ENCODE data around the gene CCN5.
"Not testable (repeated sequence)": the region's sequence is repeated elsewhere in the genome, so short reads cannot be mapped to it uniquely, and the experiment has no call there.

Gene CCN5, protein sequence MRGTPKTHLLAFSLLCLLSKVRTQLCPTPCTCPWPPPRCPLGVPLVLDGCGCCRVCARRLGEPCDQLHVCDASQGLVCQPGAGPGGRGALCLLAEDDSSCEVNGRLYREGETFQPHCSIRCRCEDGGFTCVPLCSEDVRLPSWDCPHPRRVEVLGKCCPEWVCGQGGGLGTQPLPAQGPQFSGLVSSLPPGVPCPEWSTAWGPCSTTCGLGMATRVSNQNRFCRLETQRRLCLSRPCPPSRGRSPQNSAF

DNA sequence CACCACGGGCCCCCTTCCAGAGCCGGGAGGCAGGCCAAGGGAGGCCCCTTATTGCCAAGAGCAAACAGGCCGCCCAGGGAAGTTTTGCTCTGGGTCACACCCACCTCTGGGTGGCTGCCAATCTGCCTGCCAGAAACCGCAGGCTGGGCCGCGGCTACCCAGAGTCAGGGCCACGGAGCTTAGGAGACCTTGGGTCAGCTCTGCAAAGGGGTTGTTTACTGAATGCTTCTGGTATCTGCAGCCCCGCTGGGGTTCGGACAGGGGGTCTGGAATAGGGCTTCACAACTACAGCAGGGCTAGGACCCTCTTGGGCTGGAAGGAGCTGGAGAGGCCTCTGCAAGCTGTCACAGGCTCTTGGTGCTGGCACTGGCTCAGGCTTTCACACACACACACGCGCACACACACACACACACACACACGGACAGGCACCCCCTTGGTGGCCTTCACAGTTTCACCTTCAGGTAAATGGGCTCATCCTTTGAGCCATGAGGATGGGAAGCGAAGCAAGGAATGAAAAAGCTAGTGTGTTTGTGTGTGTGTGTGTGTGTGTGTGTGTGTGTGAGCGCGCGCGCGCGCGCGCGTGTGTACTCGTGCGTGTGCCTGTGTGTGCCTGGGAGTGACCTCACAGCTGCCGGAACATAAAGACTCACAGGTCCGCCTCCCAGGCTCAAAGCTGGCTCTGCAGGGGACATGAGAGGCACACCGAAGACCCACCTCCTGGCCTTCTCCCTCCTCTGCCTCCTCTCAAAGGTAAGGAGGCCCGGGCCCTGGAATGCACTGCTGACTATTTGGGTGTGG, at the start of gene CCN5:
CCN5 (plus strand) TSS at position 669 of the 798 bp plus-strand sequence; CDS start at position 691, 22 bp downstream.
- no peak for DNase-seq (ENCODE audit: low read depth in 4 of 4, low spot score in 1 of 4)

DNA sequence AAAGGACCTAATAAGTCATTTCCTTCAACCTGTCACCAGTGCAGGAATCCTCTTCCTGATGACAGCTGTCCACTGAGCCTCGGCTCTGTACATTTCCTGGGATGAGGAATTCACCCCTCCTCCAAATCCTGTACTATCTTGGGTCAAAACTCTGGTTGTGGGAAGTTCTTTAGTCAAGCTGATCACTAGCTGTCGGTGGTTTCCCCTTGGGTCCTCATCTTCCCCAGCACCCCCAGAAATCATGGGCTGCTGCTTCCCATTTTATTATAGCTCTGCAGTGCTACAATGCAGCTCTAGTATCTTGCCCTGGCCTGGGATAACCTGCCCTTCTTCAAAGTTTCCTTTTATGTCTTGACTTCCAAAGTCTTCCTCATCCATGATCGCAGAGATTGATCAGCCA, 49.1 kb upstream of the CCN5 start:
- DNase-seq (ENCODE audit: low read depth in 4 of 4, low spot score in 1 of 4) = no peak

DNA sequence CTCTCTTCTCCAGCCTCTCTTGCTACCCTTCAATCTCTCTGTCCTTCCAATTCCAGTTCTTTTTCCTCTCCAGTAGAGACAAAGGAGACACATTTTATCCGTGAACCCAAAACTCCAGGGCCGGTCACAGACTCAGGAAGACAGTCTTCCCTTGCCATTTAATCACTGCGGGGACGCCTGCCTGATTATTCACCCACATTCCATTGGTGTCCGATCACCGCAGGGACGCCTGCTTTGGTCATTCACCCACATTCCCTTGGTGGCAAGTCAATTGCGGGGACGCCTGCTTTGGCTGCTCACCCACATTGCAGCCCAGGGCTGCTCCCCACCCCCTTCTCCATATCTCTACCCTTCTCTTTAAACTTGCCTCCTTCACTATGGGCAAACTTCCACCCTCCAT, 44.3 kb upstream of the CCN5 start:
- not testable (repeated sequence) for DNase-seq (ENCODE audit: low read depth in 4 of 4, low spot score in 1 of 4)

DNA sequence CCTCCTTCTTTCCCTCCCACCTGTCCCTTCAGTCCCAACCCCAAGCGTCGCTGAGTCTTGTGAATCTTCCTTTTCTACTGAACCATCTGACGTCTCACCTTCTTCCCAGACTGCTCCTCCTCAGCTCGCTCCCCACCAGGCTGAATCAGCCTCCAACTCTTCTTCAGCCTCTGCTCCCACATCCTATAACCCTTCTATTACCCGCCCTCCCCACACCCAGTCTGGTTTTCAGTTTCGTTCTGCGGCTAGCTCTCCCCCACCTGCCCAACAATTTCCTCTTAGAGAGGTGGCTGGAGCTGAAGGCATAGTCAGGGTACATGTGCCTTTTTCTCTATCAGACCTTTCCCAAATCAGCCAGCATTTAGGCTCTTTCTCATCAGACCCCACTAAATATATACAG, 43.6 kb upstream of the CCN5 start:
- peak; percentile 12 to 45 (median 36) for DNase-seq (ENCODE audit: low read depth in 4 of 4, low spot score in 1 of 4)

DNA sequence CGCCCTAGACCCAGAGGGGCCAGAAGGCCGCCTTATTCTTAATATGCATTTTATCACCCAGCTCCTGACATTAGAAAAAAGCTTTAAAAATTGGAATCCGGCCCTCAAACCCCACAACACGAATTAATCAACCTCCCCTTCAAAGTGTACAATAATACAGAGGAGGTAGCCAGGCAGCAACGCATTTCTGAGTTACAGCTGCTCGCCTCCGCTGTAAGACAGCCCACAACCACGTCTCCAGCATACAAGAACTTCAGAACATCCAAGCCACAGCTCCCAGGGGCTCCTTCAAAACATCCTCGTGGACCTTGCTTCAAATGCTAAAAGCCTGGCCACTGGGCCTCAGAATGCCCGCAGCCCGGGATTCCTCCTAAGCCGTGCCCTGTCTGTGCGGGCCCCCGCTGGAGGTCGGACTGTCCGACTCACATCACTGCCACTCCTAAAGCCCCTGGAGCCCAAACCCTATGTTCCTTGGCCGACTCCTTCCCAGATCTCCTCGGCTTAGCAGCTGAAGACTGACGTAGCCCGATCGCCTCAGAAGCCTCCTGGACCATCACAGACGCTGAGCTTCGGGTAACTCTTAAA, 42.8 kb upstream of the CCN5 start:
- not testable (repeated sequence) for DNase-seq (ENCODE audit: low read depth in 4 of 4, low spot score in 1 of 4)

DNA sequence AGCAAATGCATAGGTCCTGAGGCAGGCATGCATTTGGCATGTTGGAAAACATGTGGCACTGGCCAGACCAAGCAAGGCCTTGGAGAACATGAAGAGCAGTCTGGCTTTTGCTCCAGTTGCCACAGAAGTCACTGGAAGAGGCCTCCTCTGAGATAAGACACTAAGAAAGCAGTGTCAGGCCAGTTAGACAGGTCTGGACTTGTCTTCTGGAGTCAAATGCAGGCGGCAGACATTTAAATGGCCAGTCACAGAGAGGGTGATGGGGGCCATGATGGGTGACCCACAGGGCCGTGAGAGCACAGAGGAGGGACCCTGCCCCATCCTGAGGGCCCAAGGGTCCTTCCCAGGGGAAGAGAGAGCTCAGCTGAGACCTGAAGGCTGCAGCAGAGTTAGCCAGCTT, 36.9 kb upstream of the CCN5 start:
- DNase-seq (ENCODE audit: low read depth in 4 of 4, low spot score in 1 of 4) = no peak

DNA sequence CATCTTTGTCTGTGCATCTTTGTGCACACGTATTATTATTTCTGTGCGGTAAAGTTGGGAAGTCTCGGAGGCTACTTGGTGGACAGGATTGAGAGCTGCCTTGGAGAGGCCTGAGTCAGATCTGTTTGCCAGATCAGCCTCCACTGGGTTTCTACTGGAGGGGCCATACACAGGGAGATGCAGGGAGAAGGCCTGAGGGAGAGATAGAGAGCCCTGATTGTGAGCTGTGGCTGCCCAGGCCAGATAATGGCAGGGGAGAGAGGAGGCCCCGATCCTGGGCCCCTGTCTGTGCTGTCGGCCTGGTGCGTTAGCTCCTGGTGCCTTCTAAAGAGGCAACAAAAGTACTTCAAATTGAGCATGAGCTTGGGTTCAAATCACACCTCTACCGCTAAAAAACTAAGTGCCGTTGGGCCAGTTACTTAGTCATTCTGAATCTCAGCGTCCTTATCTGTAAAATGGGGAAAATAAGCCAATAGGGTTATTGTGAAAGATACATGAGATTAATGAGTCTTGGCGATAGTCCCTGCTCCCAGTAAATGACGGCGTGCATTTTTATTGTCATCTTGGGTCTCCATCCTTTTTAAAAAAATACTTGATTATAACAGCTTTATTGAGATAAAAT, 36.1 kb upstream of the CCN5 start:
- no peak for DNase-seq (ENCODE audit: low read depth in 4 of 4, low spot score in 1 of 4)

DNA sequence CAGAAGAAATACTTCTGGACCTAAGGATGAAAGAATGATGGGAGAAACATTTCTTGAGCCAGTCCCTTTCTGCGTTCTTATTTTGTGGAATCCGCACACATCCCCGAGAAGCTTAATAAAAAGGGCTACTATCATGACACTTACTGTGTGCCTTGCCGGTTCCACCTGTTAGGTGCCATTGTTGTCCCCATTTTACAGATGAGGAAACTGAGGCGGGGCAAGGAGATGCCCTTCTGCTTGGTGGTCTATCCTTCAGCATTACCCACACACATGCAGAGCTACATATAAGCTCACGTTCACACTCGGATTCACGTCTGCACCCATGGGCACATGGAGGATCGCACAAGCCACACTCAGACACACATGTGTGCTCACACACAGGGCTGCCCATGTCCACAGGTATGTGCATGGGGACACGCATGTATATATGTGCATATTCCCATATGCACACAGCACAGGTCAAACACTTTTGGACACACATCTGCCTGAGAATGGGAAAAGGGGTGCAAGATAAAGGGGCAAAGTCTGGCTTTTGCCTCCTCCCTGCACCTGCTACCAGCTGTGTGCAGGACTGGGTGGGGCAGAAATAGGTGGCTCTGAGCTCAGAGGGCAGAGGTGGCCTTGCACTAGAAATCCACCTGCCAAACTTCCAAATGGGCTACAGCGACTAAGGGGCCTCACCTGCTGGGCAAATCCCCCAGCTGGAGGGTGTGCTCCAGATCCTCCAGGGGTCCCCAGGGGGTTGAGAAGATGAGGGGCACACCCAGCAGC, 33.2 kb upstream of the CCN5 start:
- DNase-seq (ENCODE audit: low read depth in 4 of 4, low spot score in 1 of 4) = no peak

DNA sequence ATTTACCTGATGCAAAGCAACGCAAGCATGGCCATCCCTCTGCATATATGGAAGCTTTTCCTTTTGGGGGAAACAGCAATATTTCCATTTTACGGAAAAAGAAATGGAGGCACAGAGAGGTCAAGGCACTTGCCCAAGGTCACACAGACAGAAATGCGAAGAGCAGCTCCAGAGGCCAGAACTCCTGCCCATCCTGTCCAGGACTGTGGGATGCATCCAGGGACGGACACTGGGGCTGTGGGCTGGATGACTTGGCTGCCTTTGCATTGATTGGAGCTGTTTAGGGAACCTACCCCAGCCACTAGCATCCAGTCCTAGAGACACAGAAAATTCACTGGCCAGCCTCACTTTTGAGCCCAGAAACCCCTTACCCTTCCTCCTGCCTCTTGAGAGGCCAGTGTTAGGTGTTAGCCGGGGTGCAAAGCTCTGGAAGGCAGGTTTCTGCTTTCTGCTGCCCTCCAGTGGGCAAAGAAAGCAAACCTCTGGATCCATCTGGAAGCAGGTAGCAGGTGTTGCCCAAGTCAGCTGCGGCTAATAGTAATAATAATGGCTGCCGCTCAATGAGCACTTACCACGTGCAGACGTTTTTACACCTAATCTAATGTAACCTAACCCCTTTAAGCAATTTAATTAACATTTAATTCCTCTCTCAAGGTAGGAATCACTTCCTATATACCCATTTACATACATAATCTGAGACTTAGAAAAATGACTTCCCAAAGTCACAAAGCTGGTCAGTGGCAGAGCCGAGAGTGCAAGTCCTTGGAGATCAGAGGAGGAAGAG, 31.7 kb upstream of the CCN5 start:
- peak in 3 of 4 experiments; percentile 28 to 33 (median 30) for DNase-seq (ENCODE audit: low read depth in 4 of 4, low spot score in 1 of 4)

DNA sequence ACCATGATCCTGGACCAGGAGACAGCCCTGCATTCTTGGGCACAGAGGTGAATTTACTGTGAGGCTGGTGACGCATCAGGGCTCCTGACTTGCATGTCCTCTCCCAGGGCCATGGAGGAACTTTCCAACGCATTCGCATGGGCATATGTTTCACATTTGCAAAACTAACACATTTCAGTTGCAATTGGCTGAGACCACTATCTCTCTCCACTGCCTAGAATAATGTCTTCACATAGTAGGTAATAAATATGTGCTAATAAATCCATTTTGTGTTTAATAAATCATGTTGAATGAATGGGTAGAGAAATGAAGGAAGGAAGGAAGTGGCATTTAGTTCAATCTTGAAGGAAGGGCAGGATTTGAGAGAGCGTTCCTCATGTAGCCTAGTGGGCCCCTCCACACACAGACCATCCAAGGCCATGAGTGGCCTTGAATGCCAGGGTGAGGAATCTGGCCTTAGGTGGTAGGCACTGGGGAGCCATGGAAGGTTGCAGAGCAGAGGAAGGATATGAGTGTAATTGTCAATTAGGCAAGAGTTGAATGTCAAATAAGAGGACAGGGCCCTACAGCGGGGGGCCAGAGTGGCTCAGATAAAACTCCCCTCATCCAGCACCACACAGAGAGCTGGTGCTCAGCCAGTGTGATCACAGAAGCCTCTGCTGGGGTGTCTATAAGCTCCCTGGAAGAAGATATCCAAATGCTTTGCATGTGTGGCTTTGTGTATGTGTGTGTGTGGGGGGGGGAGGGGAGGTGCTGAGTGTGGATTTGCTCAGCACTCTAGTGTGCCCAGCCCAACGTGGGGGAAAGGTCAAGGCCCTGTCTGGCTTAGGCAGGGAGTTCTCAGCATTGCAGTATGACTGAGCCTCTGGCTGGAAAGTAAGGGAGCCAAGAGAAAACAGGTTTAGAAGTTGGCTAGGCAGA, 30.9 kb upstream of the CCN5 start:
- no peak for DNase-seq (ENCODE audit: low read depth in 4 of 4, low spot score in 1 of 4)

DNA sequence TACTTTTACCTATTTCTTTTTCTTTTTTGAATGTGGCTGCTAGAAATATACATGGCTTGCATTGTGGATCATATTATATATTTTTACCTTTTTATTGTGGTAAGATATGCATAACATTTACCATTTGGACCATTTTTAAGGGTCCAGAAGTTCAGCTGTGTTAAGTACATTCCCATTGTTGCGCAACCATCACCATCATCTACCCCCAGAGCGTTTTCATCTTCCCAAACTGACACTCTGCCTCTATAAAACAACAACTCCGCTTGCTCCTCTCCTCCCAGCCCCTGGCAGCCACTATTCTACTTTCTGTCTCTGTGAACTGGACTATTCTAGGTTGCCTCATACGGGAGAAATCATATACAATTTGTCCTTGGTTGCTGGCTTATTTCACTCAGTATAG, 28.2 kb upstream of the CCN5 start:
- no peak for DNase-seq (ENCODE audit: low read depth in 4 of 4, low spot score in 1 of 4)

DNA sequence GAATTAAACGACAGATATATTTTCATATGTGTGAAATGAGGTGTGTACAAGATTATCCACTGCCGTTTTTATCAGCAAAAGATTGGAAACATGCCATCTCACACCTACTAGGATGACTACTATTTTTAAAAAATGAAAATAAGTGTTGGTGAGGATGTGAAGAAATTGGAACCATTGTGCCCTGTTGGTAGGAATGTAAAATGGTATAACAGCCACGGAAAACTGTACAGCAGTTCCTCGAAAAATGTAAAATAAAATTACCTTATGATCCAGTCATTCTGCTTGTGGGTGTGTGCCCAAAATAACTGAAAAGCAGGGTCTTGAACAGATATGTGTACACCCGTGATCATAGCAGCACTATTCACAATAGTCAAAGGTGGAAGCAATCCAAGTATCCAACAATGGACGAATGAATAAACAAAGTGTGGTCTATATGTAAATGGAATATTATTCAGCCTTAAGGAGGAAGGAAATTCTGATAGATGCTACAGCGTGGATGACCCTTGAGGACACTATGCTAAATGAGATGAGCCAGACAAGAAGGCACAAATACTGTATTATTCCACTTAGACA, 27.0 kb upstream of the CCN5 start:
- no peak for DNase-seq (ENCODE audit: low read depth in 4 of 4, low spot score in 1 of 4)

DNA sequence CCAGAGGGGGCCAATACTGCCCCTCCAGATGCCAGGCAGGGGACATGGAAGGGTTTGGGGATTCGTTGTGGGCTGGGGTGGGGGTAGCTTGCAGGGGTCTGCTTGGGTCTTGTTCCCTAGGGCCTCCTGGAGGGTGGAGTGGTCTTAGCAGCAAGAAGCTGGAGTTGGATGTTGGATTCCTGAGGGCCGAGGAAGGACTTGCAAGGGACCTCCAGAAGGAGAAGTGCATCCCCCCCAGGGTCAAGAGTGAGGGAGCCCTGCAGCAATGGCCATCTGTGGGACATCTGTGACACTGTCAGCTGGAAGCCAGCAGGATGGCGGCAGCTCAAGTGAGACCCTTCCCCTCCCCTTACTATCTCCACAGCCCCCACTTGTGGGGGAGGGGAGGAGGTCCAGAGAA, 25.4 kb upstream of the CCN5 start:
- DNase-seq (ENCODE audit: low read depth in 4 of 4, low spot score in 1 of 4) = no peak

DNA sequence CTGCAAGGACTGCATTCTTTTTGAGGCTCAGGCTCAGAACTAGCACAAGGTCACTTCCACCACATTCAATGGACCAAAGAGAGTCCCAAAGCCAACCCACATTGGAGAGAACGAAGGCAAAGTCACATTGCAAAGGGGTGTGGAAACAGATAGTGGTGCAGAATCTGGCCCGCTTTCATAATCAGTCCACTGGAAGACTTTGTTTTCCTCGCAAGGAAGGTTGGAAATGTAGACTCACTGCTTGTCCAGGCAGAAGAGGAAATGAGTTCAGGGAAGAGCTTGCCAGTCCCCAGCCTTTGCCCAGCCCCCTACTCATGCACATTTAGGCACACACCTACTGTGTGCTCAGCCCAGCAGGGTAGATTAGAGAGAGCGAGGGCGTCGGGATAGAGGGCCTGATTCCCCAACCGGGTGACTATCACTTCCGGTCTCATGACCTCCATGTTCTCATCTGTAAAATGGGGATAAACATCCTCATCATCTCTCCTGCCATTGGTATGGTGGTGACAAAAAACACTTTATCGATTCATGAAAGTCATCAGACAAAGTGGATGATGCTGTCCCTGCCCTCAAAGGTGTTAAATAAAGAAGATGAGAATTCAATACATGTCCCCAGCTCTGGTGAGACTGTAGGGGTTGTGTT, 24.3 kb upstream of the CCN5 start:
- no peak for DNase-seq (ENCODE audit: low read depth in 4 of 4, low spot score in 1 of 4)

DNA sequence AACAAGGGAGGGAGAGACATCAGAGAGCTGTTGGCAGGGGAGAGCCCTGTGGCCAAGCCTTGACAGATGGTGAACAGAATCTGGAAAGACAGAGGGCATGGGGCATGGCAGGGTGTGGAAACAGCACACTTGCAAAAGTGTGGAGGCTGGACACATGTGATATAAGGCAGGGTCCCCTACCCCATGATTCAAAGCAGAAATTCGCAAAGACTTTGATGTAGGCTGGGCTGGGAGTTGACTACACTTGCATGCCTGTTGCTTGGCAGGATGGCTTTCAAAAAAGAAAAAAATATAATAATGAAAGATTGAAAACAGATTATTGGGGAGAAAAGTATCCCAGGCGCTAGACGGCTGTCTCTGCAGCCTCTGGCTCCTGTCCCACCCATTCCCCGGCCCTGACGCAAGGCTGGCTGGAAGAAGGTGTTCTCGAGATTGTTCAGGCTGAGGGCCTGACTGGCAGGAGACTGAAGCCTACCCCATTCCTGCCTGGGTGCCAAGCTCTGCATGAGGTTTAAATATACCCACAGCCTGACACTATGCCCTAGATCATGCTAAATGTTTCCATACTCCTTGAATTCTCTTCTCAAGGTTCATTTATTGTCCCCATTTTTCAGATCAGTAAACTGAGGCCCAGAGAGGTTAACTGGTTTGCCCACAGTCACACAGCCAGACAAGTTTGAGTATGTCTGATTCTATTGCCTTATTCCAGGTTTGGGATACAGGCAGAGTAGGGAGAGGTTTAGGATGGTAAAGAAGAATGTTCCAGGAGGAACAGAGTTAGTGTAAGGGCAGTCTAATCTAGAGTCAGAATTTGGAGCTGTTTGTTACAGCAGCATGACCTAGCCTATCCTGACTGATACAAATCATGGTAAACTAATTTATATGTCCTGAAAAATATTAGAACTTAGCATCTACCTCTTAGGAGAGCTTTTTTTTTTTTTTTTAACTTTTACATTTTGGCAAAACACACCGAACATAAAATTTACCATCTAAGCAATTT, 23.4 kb upstream of the CCN5 start:
- DNase-seq (ENCODE audit: low read depth in 4 of 4, low spot score in 1 of 4) = no peak

DNA sequence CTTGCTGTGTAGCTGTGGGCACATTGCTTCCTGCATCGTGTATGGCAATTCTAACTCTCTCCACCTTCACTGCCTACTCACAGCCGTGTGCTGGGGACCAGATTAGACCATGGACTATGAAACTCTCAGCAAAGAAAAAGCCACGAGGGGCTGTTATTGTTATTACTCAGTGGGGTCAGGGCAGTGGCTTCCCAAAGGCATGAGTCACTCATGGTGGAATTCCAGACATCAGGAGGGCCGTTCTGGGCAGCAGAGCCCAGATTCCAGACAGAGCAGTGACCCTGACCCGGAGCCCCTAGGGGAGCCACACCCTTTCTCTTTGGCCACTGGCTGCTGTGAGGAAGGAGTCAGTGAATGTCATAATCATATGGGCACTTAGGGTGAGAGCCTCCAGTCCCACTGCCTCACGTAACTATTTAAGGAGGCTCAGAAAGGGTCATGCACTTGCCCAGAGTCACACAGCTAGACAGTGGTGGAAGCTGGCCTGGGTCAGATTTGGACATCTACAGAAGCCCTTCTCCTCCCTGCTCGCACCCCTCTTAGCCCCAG, 22.2 kb upstream of the CCN5 start:
- no peak for DNase-seq (ENCODE audit: low read depth in 4 of 4, low spot score in 1 of 4)

DNA sequence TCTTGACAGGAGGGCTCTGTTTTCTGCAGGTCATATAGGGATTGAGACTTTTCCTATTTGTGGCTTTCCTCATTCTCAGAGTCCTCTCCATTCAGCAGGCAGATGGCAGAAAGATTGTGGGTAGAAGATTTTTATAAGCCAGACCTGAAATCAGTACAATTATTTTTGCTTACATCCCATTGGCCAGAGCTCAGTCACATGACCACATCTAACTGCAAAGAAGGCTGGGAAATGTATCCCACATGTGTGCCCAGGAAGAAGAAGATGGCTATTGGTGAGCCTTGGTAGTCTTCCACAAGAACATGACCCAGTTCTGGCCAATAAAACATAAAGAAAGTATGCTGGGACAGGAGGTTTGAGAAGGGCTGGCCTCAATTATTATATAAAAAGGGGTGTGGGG, 21.5 kb upstream of the CCN5 start:
- DNase-seq (ENCODE audit: low read depth in 4 of 4, low spot score in 1 of 4) = no peak

All from stimulated activated CD4-positive, alpha-beta T cell treated with anti-CD3 and anti-CD28 coated beads, Interleukin-1b, Interleukin-23, amount 100 ng/mL, for 24 hours (primary cell).